H1 (cell line): ENCODE results near the gene KRTAP24-1. TPM values are rescaled to one million over a fixed set of nuclear protein-coding genes. Genes with fewer than 3 reads are reported as not detected.

Experiments used
- CTCF ChIA-PET: fragments of 300-600 bp; sonication (Branson Sonifier 250); formaldehyde crosslinking; loops from one replicate; lab custom pipeline; 2021; ENCODE audit not compliant: partially characterized antibody; lab: Charles Lee
- POLR2A ChIA-PET: fragments of 300-600 bp; sonication (Branson Sonifier 250); formaldehyde crosslinking; loops from one replicate; lab custom pipeline; 2021; ENCODE audit warnings: inconsistent platforms; ENCODE audit not compliant: partially characterized antibody; lab: Charles Lee
- DNase-seq, 2 experiments: peaks; one replicate each; pipeline versions ENCODE4 v3.0.0 to v3.0.0-alpha.2; 2010 to 2022; ENCODE audit warnings: low spot score in 2 of 2, low read depth in 1 of 2, mixed read lengths in 1 of 2
- FAIRE-seq: peaks from 2 replicates; lab custom pipeline; 2011; peaks lifted over from hg19 to GRCh38; lab: Jason Lieb, UNC
- H2AFZ ChIP-seq: 2 replicates; pipeline ENCODE4 v1.8.1; 2012; ENCODE audit warnings: low read length, inconsistent platforms
- H2AK5ac ChIP-seq: 2 replicates; pipeline ENCODE4 v1.6.1; 2013; ENCODE audit warnings: low read depth, low read length
- H2BK120ac ChIP-seq: replicated peaks from 2 replicates; pipeline ENCODE3; 2013; ENCODE audit warnings: low read depth, low read length, inconsistent platforms
- H2BK12ac ChIP-seq: 2 replicates; pipeline ENCODE4 v1.6.1; 2013; ENCODE audit warnings: low read depth, low read length
- H2BK15ac ChIP-seq: 2 replicates; pipeline ENCODE4 v1.6.1; 2013; ENCODE audit warnings: low read length
- H2BK20ac ChIP-seq: 2 replicates; pipeline ENCODE4 v1.6.1; 2013; ENCODE audit warnings: low read length
- H2BK5ac ChIP-seq: 2 replicates; pipeline ENCODE4 v1.6.1; 2013; ENCODE audit warnings: low read depth, low read length
- H3K14ac ChIP-seq: 2 replicates; pipeline ENCODE4 v1.6.1; 2013; ENCODE audit warnings: inconsistent platforms; ENCODE audit not compliant: insufficient read length
- H3K18ac ChIP-seq: 2 replicates; pipeline ENCODE4 v1.6.1; 2013; ENCODE audit warnings: low read length; ENCODE audit errors: extremely low read depth
- H3K23ac ChIP-seq: 2 replicates; pipeline ENCODE4 v1.6.1; 2013; ENCODE audit warnings: inconsistent platforms; ENCODE audit not compliant: insufficient read length
- H3K23me2 ChIP-seq: 2 replicates; pipeline ENCODE4 v1.6.1; 2013; ENCODE audit warnings: low read depth, low read length
- H3K27ac ChIP-seq: 2 replicates; pipeline ENCODE4 v1.6.1; 2011; ENCODE audit warnings: low read depth, low read length, inconsistent platforms
- H3K27me3 ChIP-seq, 4 experiments: replicated peaks in 1 of 4; 1 replicate in 1 of 4; 2 replicates in 3 of 4; pipeline versions ENCODE4 v1.6.1 to v1.8.1; 2011 to 2013; ENCODE audit warnings: low read length in 3 of 4, mild to moderate bottlenecking in 3 of 4, inconsistent platforms in 2 of 4, mixed read lengths in 2 of 4, moderate library complexity in 1 of 4; ENCODE audit not compliant: control insufficient read depth in 3 of 4, insufficient read depth in 3 of 4; ENCODE audit errors: extremely low read depth in 1 of 4
- H3K36me3 ChIP-seq, 4 experiments: 2 replicates each; pipeline versions ENCODE4 v1.6.1 to v1.8.1; 2011 to 2013; ENCODE audit warnings: mild to moderate bottlenecking in 4 of 4, low read length in 3 of 4, moderate library complexity in 2 of 4, control low read depth in 1 of 4, inconsistent platforms in 1 of 4; ENCODE audit not compliant: insufficient read depth in 4 of 4, control insufficient read depth in 2 of 4
- H3K4ac ChIP-seq: replicated peaks from 2 replicates; pipeline ENCODE3; 2013; ENCODE audit warnings: low read length, low read depth, mixed read lengths, inconsistent platforms; ENCODE audit not compliant: insufficient read length
- H3K4me1 ChIP-seq, 4 experiments: replicated peaks in 1 of 4; 1 replicate in 1 of 4; 2 replicates in 3 of 4; pipeline versions ENCODE4 v1.6.1 to v1.8.1; 2011 to 2013; ENCODE audit warnings: low read length in 3 of 4, inconsistent platforms in 2 of 4, mixed read lengths in 1 of 4; ENCODE audit not compliant: insufficient read depth in 4 of 4, control insufficient read depth in 3 of 4
- H3K4me2 ChIP-seq, 2 experiments: 2 replicates each; pipeline versions ENCODE4 v1.6.1 to v1.8.1; 2011 to 2013; ENCODE audit warnings: low read depth in 2 of 2, low read length in 2 of 2, control low read depth in 1 of 2, inconsistent platforms in 1 of 2, mild to moderate bottlenecking in 1 of 2; ENCODE audit not compliant: insufficient read depth in 1 of 2
- H3K4me3 ChIP-seq, 4 experiments: fragments of 200-600, 300-600 bp in 1 of 4; sonication (generic), shearing (Covaris generic), sonication (Bioruptor Twin) in 1 of 4; 2 replicates each; pipeline versions ENCODE4 v1.5.1 to v1.8.1; 2011 to 2016; ENCODE audit warnings: low read length in 4 of 4, low read depth in 3 of 4, control low read depth in 2 of 4, inconsistent platforms in 2 of 4, mild to moderate bottlenecking in 2 of 4, mixed read lengths in 1 of 4, moderate library complexity in 1 of 4; ENCODE audit not compliant: insufficient read depth in 2 of 4; ENCODE audit errors: extremely low read depth in 1 of 4
- H3K56ac ChIP-seq: replicated peaks from 2 replicates; pipeline ENCODE3; 2013; ENCODE audit warnings: low read depth, mild to moderate bottlenecking, mixed read lengths, low read length, inconsistent platforms; ENCODE audit not compliant: insufficient read length
- H3K79me1 ChIP-seq: 2 replicates; pipeline ENCODE4 v1.6.1; 2013; ENCODE audit warnings: low read depth, low read length, control low read depth
- H3K79me2 ChIP-seq, 2 experiments: 2 replicates each; pipeline versions ENCODE4 v1.6.1 to v1.8.1; 2012 to 2013; ENCODE audit warnings: low read length in 2 of 2, mild to moderate bottlenecking in 2 of 2, inconsistent platforms in 1 of 2; ENCODE audit not compliant: insufficient read depth in 2 of 2, control insufficient read depth in 1 of 2
- H3K9ac ChIP-seq, 4 experiments: replicated peaks in 1 of 4; 1 replicate in 1 of 4; 2 replicates in 3 of 4; pipeline versions ENCODE4 v1.6.1 to v1.8.1; 2011 to 2013; ENCODE audit warnings: low read depth in 3 of 4, low read length in 3 of 4, control low read depth in 2 of 4, mild to moderate bottlenecking in 2 of 4, moderate library complexity in 2 of 4, inconsistent platforms in 1 of 4; ENCODE audit errors: extremely low read depth in 1 of 4
- H3K9me3 ChIP-seq, 2 experiments: 2 replicates each; pipeline versions ENCODE4 v1.6.1 to v1.8.1; 2012 to 2013; ENCODE audit warnings: mild to moderate bottlenecking in 2 of 2, moderate library complexity in 2 of 2, control low read depth in 1 of 2, inconsistent platforms in 1 of 2, low read depth in 1 of 2, low read length in 1 of 2, mixed read lengths in 1 of 2; ENCODE audit not compliant: insufficient read depth in 2 of 2
- H4K20me1 ChIP-seq, 2 experiments: replicated peaks in 1 of 2; 2 replicates each; pipeline versions ENCODE3 to v1.8.1; 2011 to 2013; ENCODE audit warnings: inconsistent platforms in 2 of 2, low read length in 2 of 2, mild to moderate bottlenecking in 1 of 2; ENCODE audit not compliant: insufficient read depth in 2 of 2, control insufficient read depth in 1 of 2
- H4K5ac ChIP-seq: 2 replicates; pipeline ENCODE4 v1.6.1; 2013; ENCODE audit warnings: low read length, low read depth, mixed read lengths, inconsistent platforms; ENCODE audit not compliant: insufficient read length
- H4K8ac ChIP-seq: 2 replicates; pipeline ENCODE4 v1.8.0; 2013; ENCODE audit warnings: mild to moderate bottlenecking, moderate library complexity, low read length, inconsistent platforms; ENCODE audit not compliant: insufficient read depth; ENCODE audit errors: extremely low read depth
- H4K91ac ChIP-seq: replicated peaks from 2 replicates; pipeline ENCODE3; 2013; ENCODE audit warnings: low read length, mixed read lengths, inconsistent platforms; ENCODE audit not compliant: insufficient read length
- RFX5 ChIP-seq: IDR thresholded peaks from 2 replicates; pipeline ENCODE4 v1.6.1; 2011; ENCODE audit warnings: low read depth, low read length, improper control_type of control experiment, borderline replicate concordance
- TAF7 ChIP-seq: optimal IDR thresholded peaks from 2 replicates; pipeline ENCODE3; 2011; ENCODE audit warnings: low read depth, mild to moderate bottlenecking, inconsistent platforms, low read length, moderate library complexity, borderline replicate concordance
- WGBS, 2 experiments: shearing (Covaris generic) in 1 of 2; methylation state at CpG; one replicate each; pipeline versions ENCODE4 v1.1.6 to v1.1.7; 2013 to 2015; ENCODE audit warnings: low lambda C conversion rate in 2 of 2, mixed read lengths in 2 of 2, inconsistent platforms in 1 of 2, low coverage in 1 of 2, missing lambda C conversion rate in 1 of 2; ENCODE audit not compliant: insufficient replicate concordance in 2 of 2, insufficient coverage in 1 of 2, insufficient read length in 1 of 2; ENCODE audit errors: extremely low coverage in 1 of 2, missing lambda C conversion rate in 1 of 2; 5-methylcytosine and 5-hydroxymethylcytosine counted together
- polyA plus RNA-seq, 7 experiments: library from polyadenylated mRNA; depleted of rRNA in 3 of 7; stranded (reverse) in 5 of 7; unstranded in 2 of 7; fragments of >200 nt in 5 of 7; fragments of 200-250 nt in 2 of 7; gene quantifications; 1 replicate in 5 of 7; 2 replicates in 1 of 7; 4 replicates in 1 of 7; pipeline versions ENCODE4 v1.2.1 to v1.2.3, GENCODE V29; 2011 to 2013; ENCODE audit warnings: missing spikeins in 2 of 7, mixed read lengths in 2 of 7
- total RNA-seq: library from RNA; stranded (reverse); fragmentation: NEBNext Ultra II Directional; extraction: Animal tissue kit (Norgen Biotek cat#: 25700); gene quantifications from 2 replicates; pipeline ENCODE4 v1.2.1, GENCODE V29; 2021

The KRTAP24-1 gene
- total and polyA plus RNA-seq, 2 of the 8 experiments (the other 6 are each of a cell fraction or from before 2014, with no cell fraction given), result not detected

DNA sequence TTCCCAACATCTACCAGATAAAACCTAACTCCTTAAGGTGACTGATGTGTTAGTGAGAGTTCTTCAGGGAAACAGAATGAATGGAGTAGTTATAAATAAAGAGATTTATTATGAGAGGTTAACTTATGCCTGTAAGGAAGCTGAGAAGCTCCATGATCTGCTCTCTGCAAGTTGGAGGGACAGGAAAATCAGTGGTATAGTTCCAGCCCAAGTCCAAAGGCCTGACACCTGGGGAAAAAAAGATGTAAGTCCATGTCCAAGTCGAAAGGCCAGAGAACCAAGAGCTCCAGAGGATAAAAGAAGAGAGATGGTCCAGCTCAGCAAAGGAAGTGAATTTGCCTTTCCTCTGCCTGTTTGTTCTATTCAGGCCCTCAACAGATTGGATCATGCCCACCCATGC, 27.1 kb downstream of the KRTAP24-1 start:
- Histone ChIP-seq H4K5ac (no peak overlapping the region), H2AFZ (no peak overlapping the region), H2BK5ac (no peak overlapping the region), H3K36me3 (no peaks in the 10 kb centered on the region), H3K4me1 (no peaks in the 10 kb centered on the region), H4K20me1 (no peaks in the 10 kb centered on the region), H3K9me3 (no peaks in the 10 kb centered on the region), H3K79me1 (no peaks in the 10 kb centered on the region), H2AK5ac (no peak overlapping the region), H3K56ac (no peak overlapping the region), H2BK15ac (no peak overlapping the region), H4K91ac (no peak overlapping the region), H3K4me2 (no peak overlapping the region), H3K4me3 (no peak overlapping the region), H3K23me2 (no peaks in the 10 kb centered on the region), H3K18ac (no peak overlapping the region), H4K8ac (no peak overlapping the region), H3K9ac (no peak overlapping the region), H3K14ac (no peak overlapping the region), H2BK20ac (no peak overlapping the region), H3K23ac (no peak overlapping the region), H3K27ac (no peak overlapping the region), H3K4ac (no peak overlapping the region), H2BK120ac (no peak overlapping the region), H2BK12ac (no peak overlapping the region), H3K27me3 (no peaks in the 10 kb centered on the region), H3K79me2 (no peaks in the 10 kb centered on the region)
- DNase-seq (no peak), FAIRE-seq (no peak)
- WGBS, 2 experiments, result 88% methylated on average over 1 of the region's 1 CpG; no CpG with 5 or more reads in 1 of the 2 experiments
- CTCF ChIA-PET, result interaction anchor here (0.6 to 3.0 kb wide), 2 partner anchors 11 to 177 kb away, joined by 3 to 16 read pairs; no protein-coding TSS in a partner anchor
- TF ChIP-seq RFX5 (no peak), TAF7 (no peak)
- POLR2A ChIA-PET, result no interaction called here
